Hair follicular keratinocyte (primary cell): ENCODE measurements around the gene NSD2. TPM values are rescaled to one million over a fixed set of nuclear protein-coding genes. Genes with fewer than 3 reads are reported as not detected.

Source experiments
- total RNA-seq: library from RNA; depleted of rRNA; stranded (reverse); fragments of >200 nt; gene quantifications from 2 replicates; pipeline ENCODE4 v1.2.3, GENCODE V29; 2015

Gene NSD2
- total RNA-seq, result 45.5 and 69.2 TPM in 2 replicates

GRCh38 chr4:1870578-1871443, at the start of gene NSD2:
TSS of gene NSD2 (plus strand) at chr4:1871393. CDS start at chr4:1900655, 29,262 bp downstream.

GRCh38 chr4:1856071-1856942, 14.9 kb upstream of the NSD2 start, which contains the start of gene LETM1:
TSS of gene LETM1 (minus strand) at chr4:1856156. CDS start at chr4:1855950, 206 bp downstream.

GRCh38 chr4:2008921-2009650, 137.9 kb downstream of the NSD2 start, which contains the start of gene NELFA:
TSS of gene NELFA (minus strand) at chr4:2008974. CDS start at chr4:2008959, 15 bp downstream.

Other genes with a start within 250 kb of the NSD2 start
- gene FAM53A, start 187.1 kb upstream of the NSD2 start, total RNA-seq, result 2.1 and 7.7 TPM in 2 replicates
- 77.2 and 80.0 TPM in 2 replicates for gene SLBP, start 159.1 kb upstream of the NSD2 start, total RNA-seq
- gene TMEM129, start 150.1 kb upstream of the NSD2 start, total RNA-seq, result 26.7 and 42.5 TPM in 2 replicates
- 18.0 and 59.3 TPM in 2 replicates for gene TACC3, start 149.9 kb upstream of the NSD2 start, total RNA-seq
- gene FGFR3, start 78.1 kb upstream of the NSD2 start, total RNA-seq, result 41.6 and 43.7 TPM in 2 replicates
- gene LETM1, start 15.2 kb upstream of the NSD2 start, total RNA-seq, result 47.0 and 49.6 TPM in 2 replicates
- 19.2 and 28.0 TPM in 2 replicates for gene NELFA, start 137.6 kb downstream of the NSD2 start, total RNA-seq
- not detected in 2 replicates for gene NAT8L, start 187.9 kb downstream of the NSD2 start, total RNA-seq